Measurements from ENCODE around the gene ANO6. TPM values are rescaled to one million over a fixed set of nuclear protein-coding genes. Genes with fewer than 3 reads are reported as not detected.
"Not testable (repeated sequence)": the region's sequence is repeated elsewhere in the genome, so short reads cannot be mapped to it uniquely, and the experiment has no call there.

ANO6 gene
- total RNA-seq, 1 donor from 2014 or later, result 85.0 TPM

GRCh38 chr12:45256721-45257120, 40.8 kb downstream of the ANO6 start:
- no peak overlapping the region for H3K4me3 ChIP-seq
- H3K4me1 ChIP-seq, result peaks cover 29% of the 10 kb centered on the region
- intact Hi-C loops (cut with DNase I), result no loop called here
- H3K36me3 ChIP-seq, result no peaks in the 10 kb centered on the region
- ATAC-seq (no peak), DNase-seq (no peak)
- no peak for TF ChIP-seq CTCF (IDR thresholded peaks at IDR 0.05)
- H3K27ac ChIP-seq, result no peak overlapping the region
- no peaks in the 10 kb centered on the region for H3K27me3 ChIP-seq
- H3K9me3 ChIP-seq, result no peaks in the 10 kb centered on the region

- intact Hi-C loops (cut with DNase I), result no loop called here
- ATAC-seq (peak; percentile 89), DNase-seq (no peak)
- no peaks in the 10 kb centered on the region for H3K27me3 ChIP-seq
- no peaks in the 10 kb centered on the region for H3K36me3 ChIP-seq
- TF ChIP-seq CTCF (IDR thresholded peaks at IDR 0.05), result no peak
- H3K4me1 ChIP-seq, result peaks cover 29% of the 10 kb centered on the region
- H3K4me3 ChIP-seq, result no peak overlapping the region
- no peak overlapping the region for H3K27ac ChIP-seq
- no peaks in the 10 kb centered on the region for H3K9me3 ChIP-seq
Measured at GRCh38 chr12:45257185-45257930, 41.5 kb downstream of the ANO6 start.

- no peak for TF ChIP-seq CTCF (IDR thresholded peaks at IDR 0.05)
- DNase-seq (no peak), ATAC-seq (no peak)
- Histone ChIP-seq H3K36me3 (no peaks in the 10 kb centered on the region), H3K4me3 (no peak overlapping the region), H3K9me3 (no peaks in the 10 kb centered on the region), H3K27me3 (no peaks in the 10 kb centered on the region), H3K27ac (no peak overlapping the region), H3K4me1 (peaks cover 29% of the 10 kb centered on the region)
- intact Hi-C loops (cut with DNase I), result no loop called here
Measured at GRCh38 chr12:45259675-45260074, 43.8 kb downstream of the ANO6 start.

- Histone ChIP-seq H3K27ac (no peak overlapping the region), H3K36me3 (no peaks in the 10 kb centered on the region), H3K27me3 (no peaks in the 10 kb centered on the region), H3K4me3 (no peak overlapping the region), H3K9me3 (no peaks in the 10 kb centered on the region), H3K4me1 (peaks cover 29% of the 10 kb centered on the region)
- no peak for TF ChIP-seq CTCF (IDR thresholded peaks at IDR 0.05)
- ATAC-seq (peak; percentile 52), DNase-seq (no peak)
- intact Hi-C loops (cut with DNase I), result no loop called here
Measured at GRCh38 chr12:45260104-45260815, 44.4 kb downstream of the ANO6 start.

GRCh38 chr12:45260854-45261253, 45.0 kb downstream of the ANO6 start:
- no peaks in the 10 kb centered on the region for H3K9me3 ChIP-seq
- H3K36me3 ChIP-seq, result no peaks in the 10 kb centered on the region
- H3K27ac ChIP-seq, result no peak overlapping the region
- H3K4me1 ChIP-seq, result peaks cover 29% of the 10 kb centered on the region
- TF ChIP-seq CTCF (IDR thresholded peaks at IDR 0.05), result no peak
- ATAC-seq, result no peak
- no peaks in the 10 kb centered on the region for H3K27me3 ChIP-seq
- no peak for DNase-seq
- H3K4me3 ChIP-seq, result no peak overlapping the region
- intact Hi-C loops (cut with DNase I), result no loop called here

GRCh38 chr12:45262185-45262584, 46.3 kb downstream of the ANO6 start:
- H3K36me3 ChIP-seq; DNase-seq; H3K27ac ChIP-seq; H3K9me3 ChIP-seq; intact Hi-C loops (cut with DNase I); H3K27me3 ChIP-seq; ATAC-seq; H3K4me3 ChIP-seq: not testable (repeated sequence)
- H3K4me1 ChIP-seq, result peaks cover 27% of the 10 kb centered on the region
